HUES64 (cell line): Measurements from ENCODE around the gene PPP1R14B.

Source experiments
- H3K27ac ChIP-seq: 2 replicates; pipeline ENCODE4 v1.7.0; 2013; ENCODE audit warnings: low read depth, low read length, inconsistent platforms
- H3K27me3 ChIP-seq: 2 replicates; pipeline ENCODE4 v1.6.1; 2013; ENCODE audit warnings: mild to moderate bottlenecking, low read length; ENCODE audit not compliant: insufficient read depth
- H3K36me3 ChIP-seq: 2 replicates; pipeline ENCODE4 v1.6.1; 2013; ENCODE audit warnings: mild to moderate bottlenecking, low read length; ENCODE audit not compliant: insufficient read depth
- H3K4me1 ChIP-seq: 2 replicates; pipeline ENCODE4 v1.6.1; 2013; ENCODE audit warnings: mild to moderate bottlenecking, low read length, moderate library complexity; ENCODE audit not compliant: insufficient read depth
- H3K4me3 ChIP-seq: 2 replicates; pipeline ENCODE4 v1.5.1; 2013; ENCODE audit warnings: mild to moderate bottlenecking, low read length, moderate library complexity
- H3K9ac ChIP-seq: 2 replicates; pipeline ENCODE4 v1.6.1; 2013; ENCODE audit warnings: mild to moderate bottlenecking, low read depth, low read length
- H3K9me3 ChIP-seq: 2 replicates; pipeline ENCODE4 v1.6.1; 2013; ENCODE audit warnings: low read depth, low read length; ENCODE audit not compliant: insufficient read depth
- WGBS: fragments of 150-250, 120-280 bp; methylation state at CpG from one replicate; pipeline ENCODE4 v1.1.7; 2013; ENCODE audit warnings: missing lambda C conversion rate; 5-methylcytosine and 5-hydroxymethylcytosine counted together

The PPP1R14B gene

DNA sequence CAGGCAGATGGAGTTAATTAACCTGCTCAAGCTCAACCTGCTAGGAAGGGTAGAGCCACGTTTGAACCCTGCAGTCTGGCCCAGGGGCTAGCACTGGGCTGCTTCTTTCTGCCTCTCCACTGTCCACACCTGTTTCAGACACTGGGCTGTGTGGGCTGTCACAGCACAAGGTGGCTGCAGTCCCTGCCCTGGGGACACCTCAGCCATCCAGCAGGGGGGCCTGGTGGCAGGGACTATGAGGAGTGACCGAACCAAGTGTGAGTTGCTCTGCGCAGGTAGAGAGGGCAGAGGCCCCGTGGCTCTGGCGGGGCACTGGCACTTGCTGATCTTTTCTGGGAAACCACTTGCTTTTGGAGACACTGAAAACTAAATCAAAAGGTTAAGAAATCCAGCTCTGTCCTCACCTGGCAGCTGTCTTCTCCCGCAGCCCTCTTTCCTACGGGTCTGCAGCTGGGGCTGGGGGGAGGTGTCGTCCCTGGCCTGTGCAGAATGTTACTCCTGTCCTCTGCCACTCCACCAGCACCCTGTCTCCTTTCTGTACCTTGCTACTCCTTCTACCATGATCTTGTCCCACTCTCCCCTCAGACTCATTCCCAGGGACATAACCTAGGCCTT is 31.9 kb upstream of the PPP1R14B start:
- Histone ChIP-seq H3K4me3 (no peak overlapping the region), H3K9ac (no peak overlapping the region), H3K9me3 (no peaks in the 10 kb centered on the region), H3K27ac (no peak overlapping the region), H3K27me3 (no peaks in the 10 kb centered on the region), H3K36me3 (peaks cover 28% of the 10 kb centered on the region), H3K4me1 (0 out of 2 replicates have a peak, but pooled peaks cover 9% of the 10 kb centered on the region)
- 84% methylated on average over 8 of the region's 8 CpGs for WGBS

GRCh38 chr11:64276653-64277431 is 30.1 kb upstream of the PPP1R14B start:
- H3K4me3 ChIP-seq: no peak overlapping the region
- H3K27me3 ChIP-seq: no peaks in the 10 kb centered on the region
- no peak overlapping the region for H3K27ac ChIP-seq
- H3K9me3 ChIP-seq: no peaks in the 10 kb centered on the region
- no peak overlapping the region for H3K9ac ChIP-seq
- H3K4me1 ChIP-seq: peaks cover 11% of the 10 kb centered on the region; the same call in 1 of the 2 replicates
- H3K36me3 ChIP-seq: peaks cover 25% of the 10 kb centered on the region
- 88% methylated on average over 17 of the region's 17 CpGs for WGBS

DNA sequence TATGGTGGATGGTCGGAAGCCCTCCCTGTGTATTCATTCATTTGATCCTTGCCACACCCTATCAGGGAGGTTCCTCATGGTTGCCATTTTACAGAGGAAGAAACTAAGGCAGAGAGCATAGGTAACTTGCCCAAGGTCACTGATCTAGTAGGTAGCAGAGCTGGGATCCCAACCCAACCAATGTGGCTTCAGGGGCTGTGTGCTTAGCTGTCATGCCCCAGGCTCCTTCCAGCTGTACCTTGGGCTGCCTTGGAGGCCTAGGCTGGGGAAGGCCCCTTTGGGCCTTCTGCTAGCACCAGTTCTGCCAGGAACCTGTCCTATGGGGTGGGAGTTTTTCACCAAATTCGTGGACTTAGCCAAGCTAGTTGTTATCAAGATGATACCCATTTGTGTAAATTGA is 29.1 kb upstream of the PPP1R14B start:
- Histone ChIP-seq H3K9me3 (no peaks in the 10 kb centered on the region), H3K27me3 (no peaks in the 10 kb centered on the region), H3K4me3 (no peak overlapping the region), H3K27ac (no peak overlapping the region), H3K4me1 (peaks cover 12% of the 10 kb centered on the region; the same call in 1 of the 2 replicates), H3K36me3 (peaks cover 24% of the 10 kb centered on the region), H3K9ac (no peak overlapping the region)
- WGBS: 77% methylated on average over 2 of the region's 2 CpGs

- 84% methylated on average over 15 of the region's 15 CpGs for WGBS
- H3K27ac ChIP-seq: no peak overlapping the region
- H3K4me3 ChIP-seq: no peak overlapping the region
- no peaks in the 10 kb centered on the region for H3K27me3 ChIP-seq
- no peaks in the 10 kb centered on the region for H3K9me3 ChIP-seq
- H3K9ac ChIP-seq: no peak overlapping the region
- peaks cover 24% of the 10 kb centered on the region for H3K36me3 ChIP-seq
- H3K4me1 ChIP-seq: peaks cover 12% of the 10 kb centered on the region; the same call in 1 of the 2 replicates
These were observed 28.5 kb upstream of the PPP1R14B start for GRCh38 chr11:64275031-64275800.

DNA sequence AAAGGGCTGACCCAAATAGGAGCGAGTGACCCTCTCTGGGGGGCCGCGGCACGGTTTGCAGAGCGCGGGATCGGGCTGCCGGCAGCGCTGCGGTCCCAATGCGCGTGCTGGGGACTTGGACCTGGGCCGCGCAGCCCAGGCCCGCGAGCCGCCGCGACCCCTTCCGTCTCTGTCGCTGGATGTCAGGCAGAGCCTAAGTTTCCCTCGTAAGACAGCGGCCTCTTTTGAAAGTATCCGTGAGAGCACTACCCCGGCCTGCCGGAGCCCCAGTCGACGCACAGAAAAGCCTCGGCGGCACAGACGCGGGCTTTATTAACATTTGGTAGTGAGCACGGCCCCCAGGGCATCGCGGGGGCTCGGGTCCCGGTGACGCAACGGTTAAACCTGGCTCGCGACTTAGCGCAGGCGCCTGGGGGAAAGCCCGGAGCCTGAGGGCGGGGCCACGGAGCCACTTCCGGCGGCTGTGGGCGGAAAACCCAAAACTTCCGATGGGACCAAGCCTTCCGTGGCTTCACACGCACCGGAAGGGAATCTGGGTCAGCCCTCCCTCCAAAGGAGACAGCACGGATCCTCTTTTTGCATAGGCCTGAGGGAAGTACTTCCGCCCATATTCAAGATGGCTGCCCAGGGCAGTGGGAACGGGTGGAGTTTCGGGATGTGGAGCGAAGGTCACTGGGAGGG is 22.9 kb upstream of the PPP1R14B start:
- no peaks in the 10 kb centered on the region for H3K27me3 ChIP-seq
- H3K4me1 ChIP-seq: peaks cover 7% of the 10 kb centered on the region; the same call in 1 of the 2 replicates
- H3K4me3 ChIP-seq: peak overlapping the region; percentile 86
- under 1% methylated on average over 58 of the region's 58 CpGs for WGBS
- peak overlapping the region; percentile 89 for H3K9ac ChIP-seq
- peaks cover 19% of the 10 kb centered on the region for H3K36me3 ChIP-seq
- peak overlapping the region; percentile 95 for H3K27ac ChIP-seq
- H3K9me3 ChIP-seq: no peaks in the 10 kb centered on the region

- Histone ChIP-seq H3K9ac (peak overlapping the region; percentile 85), H3K9me3 (no peaks in the 10 kb centered on the region), H3K27ac (peak overlapping the region; percentile 95), H3K27me3 (no peaks in the 10 kb centered on the region), H3K4me3 (peak overlapping the region; percentile 86), H3K36me3 (peaks cover 26% of the 10 kb centered on the region), H3K4me1 (peaks cover 7% of the 10 kb centered on the region; the same call in 1 of the 2 replicates)
- 3% methylated on average over 34 of the region's 34 CpGs for WGBS
These were observed 22.3 kb upstream of the PPP1R14B start for GRCh38 chr11:64268893-64269539.

- H3K9ac ChIP-seq: peak overlapping the region; percentile 85
- peak overlapping the region; percentile 86 for H3K4me3 ChIP-seq
- H3K36me3 ChIP-seq: peaks cover 33% of the 10 kb centered on the region
- WGBS: 84% methylated on average over 23 of the region's 23 CpGs
- no peaks in the 10 kb centered on the region for H3K27me3 ChIP-seq
- peaks cover 10% of the 10 kb centered on the region; the same call in 1 of the 2 replicates for H3K4me1 ChIP-seq
- H3K9me3 ChIP-seq: no peaks in the 10 kb centered on the region
- H3K27ac ChIP-seq: peak overlapping the region; percentile 95; the same call in 1 of the 2 replicates
These were observed 21.5 kb upstream of the PPP1R14B start for GRCh38 chr11:64268025-64268892.

GRCh38 chr11:64267207-64267945 is 20.6 kb upstream of the PPP1R14B start:
- Histone ChIP-seq H3K36me3 (peaks cover 41% of the 10 kb centered on the region), H3K9me3 (no peaks in the 10 kb centered on the region), H3K27ac (no peak overlapping the region; the same call in 1 of the 2 replicates), H3K9ac (no peak overlapping the region), H3K27me3 (no peaks in the 10 kb centered on the region), H3K4me1 (peaks cover 12% of the 10 kb centered on the region; the same call in 1 of the 2 replicates), H3K4me3 (no peak overlapping the region)
- WGBS: 92% methylated on average over 27 of the region's 27 CpGs

DNA sequence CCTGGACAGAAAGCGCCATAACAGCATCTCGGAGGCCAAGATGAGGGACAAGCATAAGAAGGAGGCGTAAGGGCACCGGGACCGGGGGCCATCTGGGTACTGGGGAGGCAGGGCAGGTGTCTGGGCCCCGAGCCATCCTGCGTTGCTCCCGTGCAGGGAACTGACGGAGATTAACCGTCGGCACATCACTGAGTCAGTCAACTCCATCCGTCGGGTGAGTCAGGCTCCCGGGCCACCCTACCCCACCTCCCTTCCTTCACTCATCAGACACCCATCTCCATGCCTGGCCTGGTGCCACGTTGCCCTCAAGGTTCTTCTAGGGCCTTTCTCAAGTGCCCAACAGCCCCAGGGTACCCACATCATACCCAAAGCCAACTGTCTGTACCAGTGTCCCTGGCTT is 19.6 kb upstream of the PPP1R14B start:
- Histone ChIP-seq H3K9ac (no peak overlapping the region), H3K36me3 (peaks cover 51% of the 10 kb centered on the region), H3K4me1 (peaks cover 9% of the 10 kb centered on the region; the same call in 1 of the 2 replicates), H3K27me3 (no peaks in the 10 kb centered on the region), H3K27ac (no peak overlapping the region), H3K9me3 (no peaks in the 10 kb centered on the region), H3K4me3 (no peak overlapping the region)
- WGBS: 96% methylated on average over 15 of the region's 15 CpGs
